ENCODE data around the gene P2RX6.
"Not testable (repeated sequence)": the region's sequence is repeated elsewhere in the genome, so short reads cannot be mapped to it uniquely, and the experiment has no call there.

P2RX6 gene

GRCh38 chr22:21052715-21053459 lies 37.9 kb downstream of the P2RX6 start:
- DNase-seq (ENCODE audit: low spot score): no peak

GRCh38 chr22:21054046-21054713 lies 39.2 kb downstream of the P2RX6 start:
- DNase-seq (ENCODE audit: low spot score): no peak

GRCh38 chr22:21054714-21055563 lies 40.0 kb downstream of the P2RX6 start:
- no peak for DNase-seq (ENCODE audit: low spot score)

GRCh38 chr22:21055564-21055834 lies 40.5 kb downstream of the P2RX6 start:
- DNase-seq (ENCODE audit: low spot score): no peak

- no peak for DNase-seq (ENCODE audit: low spot score)
Observed at GRCh38 chr22:21055880-21056319, 40.9 kb downstream of the P2RX6 start.

- DNase-seq (ENCODE audit: low spot score): not testable (repeated sequence)
Observed at GRCh38 chr22:21060363-21060762, 45.4 kb downstream of the P2RX6 start.

- not testable (repeated sequence) for DNase-seq (ENCODE audit: low spot score)
Observed at GRCh38 chr22:21061660-21062321, 46.8 kb downstream of the P2RX6 start.

- not testable (repeated sequence) for DNase-seq (ENCODE audit: low spot score)
Observed at GRCh38 chr22:21064425-21064824, 49.5 kb downstream of the P2RX6 start.

GRCh38 chr22:21064917-21065864 lies 50.2 kb downstream of the P2RX6 start:
- DNase-seq (ENCODE audit: low spot score): no peak

GRCh38 chr22:21067075-21067900 lies 52.3 kb downstream of the P2RX6 start:
- DNase-seq (ENCODE audit: low spot score): no peak

GRCh38 chr22:21067901-21068680 lies 53.1 kb downstream of the P2RX6 start:
- no peak for DNase-seq (ENCODE audit: low spot score)

GRCh38 chr22:21068681-21069276 lies 53.8 kb downstream of the P2RX6 start:
- no peak for DNase-seq (ENCODE audit: low spot score)

- DNase-seq (ENCODE audit: low spot score): no peak
Observed at GRCh38 chr22:21069375-21069774, 54.4 kb downstream of the P2RX6 start.

- no peak for DNase-seq (ENCODE audit: low spot score)
Observed at GRCh38 chr22:21070690-21071615, 56.0 kb downstream of the P2RX6 start.

- not testable (repeated sequence) for DNase-seq (ENCODE audit: low spot score)
Observed at GRCh38 chr22:21071796-21072195, 56.8 kb downstream of the P2RX6 start.

GRCh38 chr22:21073023-21073422 lies 58.1 kb downstream of the P2RX6 start:
- DNase-seq (ENCODE audit: low spot score): no peak

- DNase-seq (ENCODE audit: low spot score): no peak
Observed at GRCh38 chr22:21073482-21073881, 58.5 kb downstream of the P2RX6 start.

Measured in HuH-7.5 (cell line).